Osteocyte (in vitro differentiated cells): ENCODE measurements around the gene ACP5. TPM values are rescaled to one million over a fixed set of nuclear protein-coding genes. Genes with fewer than 3 reads are reported as not detected.
A peak's percentile ranks its signal among the peaks of the same experiment; 100 is the strongest.

ENCODE experiments used
- DNase-seq: peaks from one replicate; pipeline ENCODE4 v3.0.0; 2021; ENCODE audit warnings: mixed read lengths; ENCODE audit not compliant: unreplicated experiment; ENCODE audit errors: extremely low spot score
- H3K27ac Mint-ChIP-seq: one replicate; pipeline ENCODE4 v1.8.0; 2021; ENCODE audit warnings: mild to moderate bottlenecking, mixed read lengths; ENCODE audit not compliant: unreplicated experiment
- H3K27me3 Mint-ChIP-seq: one replicate; pipeline ENCODE4 v1.8.0; 2021; ENCODE audit warnings: mixed read lengths; ENCODE audit not compliant: unreplicated experiment
- H3K36me3 Mint-ChIP-seq: one replicate; pipeline ENCODE4 v1.8.0; 2021; ENCODE audit warnings: mixed read lengths; ENCODE audit not compliant: unreplicated experiment
- H3K4me1 Mint-ChIP-seq: one replicate; pipeline ENCODE4 v1.8.0; 2021; ENCODE audit warnings: mixed read lengths; ENCODE audit not compliant: unreplicated experiment
- H3K4me3 Mint-ChIP-seq: one replicate; pipeline ENCODE4 v1.8.0; 2021; ENCODE audit warnings: mild to moderate bottlenecking, moderate library complexity, mixed read lengths; ENCODE audit not compliant: unreplicated experiment
- H3K9me3 Mint-ChIP-seq: one replicate; pipeline ENCODE4 v1.8.0; 2021; ENCODE audit warnings: mixed read lengths; ENCODE audit not compliant: unreplicated experiment
- total RNA-seq: library from RNA; stranded (reverse); gene quantifications from 2 replicates; pipeline ENCODE4 v1.2.1, GENCODE V29; 2021
- TF ChIP-seq, protein P1 (sequence below): fragments of 200-600 bp; sonication (generic); IDR thresholded peaks from 2 replicates; pipeline ENCODE4 v1.5.0; 2021; ENCODE audit warnings: antibody characterized with exemption, mild to moderate bottlenecking, moderate library complexity

Gene ACP5
- total RNA-seq, 1 donor from 2014 or later, result 1.6 TPM

DNA sequence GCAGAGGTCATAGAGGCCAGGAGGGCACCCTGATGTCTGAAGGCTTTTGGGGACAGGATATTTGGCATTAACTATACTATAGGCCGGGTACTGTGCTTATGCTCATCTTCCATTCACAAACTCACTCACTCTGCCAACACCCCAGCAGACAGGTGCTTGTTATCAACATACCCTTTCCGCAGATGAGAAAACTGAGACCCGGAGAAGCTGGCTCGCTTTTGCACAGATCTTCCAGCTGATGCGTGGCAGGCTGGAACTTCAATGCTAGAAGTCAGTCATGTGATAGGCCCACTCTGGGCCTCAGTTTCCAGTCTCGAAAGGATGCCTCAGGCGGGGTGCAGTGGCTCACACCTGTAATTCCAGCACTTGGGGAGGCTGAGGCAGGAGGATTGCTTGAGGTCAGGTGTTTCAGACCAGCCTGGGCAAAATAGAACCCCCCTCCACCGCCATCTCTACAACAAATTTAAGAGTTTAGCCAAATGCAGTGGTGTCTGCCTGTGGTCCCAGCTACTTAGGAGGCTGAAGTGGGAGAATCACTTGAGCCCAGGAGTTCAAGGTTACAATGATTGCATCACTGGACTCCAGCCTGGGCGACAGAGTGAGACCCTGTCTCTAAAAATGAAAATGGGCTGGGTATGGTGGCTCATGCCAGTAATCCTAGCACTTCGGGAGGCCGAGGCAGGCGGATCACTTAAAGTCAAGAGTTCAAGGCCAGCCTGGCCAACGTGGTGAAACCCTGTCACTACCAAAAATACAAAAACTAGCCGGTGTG lies 29.3 kb downstream of the ACP5 start:
- Mint-ChIP-seq H3K4me1 (peaks cover 3% of the 10 kb centered on the region), H3K9me3 (no peaks in the 10 kb centered on the region), H3K4me3 (no peak overlapping the region), H3K36me3 (no peaks in the 10 kb centered on the region), H3K27me3 (no peaks in the 10 kb centered on the region), H3K27ac (no peak overlapping the region)
- no peak for DNase-seq
- TF ChIP-seq, protein P1, sequence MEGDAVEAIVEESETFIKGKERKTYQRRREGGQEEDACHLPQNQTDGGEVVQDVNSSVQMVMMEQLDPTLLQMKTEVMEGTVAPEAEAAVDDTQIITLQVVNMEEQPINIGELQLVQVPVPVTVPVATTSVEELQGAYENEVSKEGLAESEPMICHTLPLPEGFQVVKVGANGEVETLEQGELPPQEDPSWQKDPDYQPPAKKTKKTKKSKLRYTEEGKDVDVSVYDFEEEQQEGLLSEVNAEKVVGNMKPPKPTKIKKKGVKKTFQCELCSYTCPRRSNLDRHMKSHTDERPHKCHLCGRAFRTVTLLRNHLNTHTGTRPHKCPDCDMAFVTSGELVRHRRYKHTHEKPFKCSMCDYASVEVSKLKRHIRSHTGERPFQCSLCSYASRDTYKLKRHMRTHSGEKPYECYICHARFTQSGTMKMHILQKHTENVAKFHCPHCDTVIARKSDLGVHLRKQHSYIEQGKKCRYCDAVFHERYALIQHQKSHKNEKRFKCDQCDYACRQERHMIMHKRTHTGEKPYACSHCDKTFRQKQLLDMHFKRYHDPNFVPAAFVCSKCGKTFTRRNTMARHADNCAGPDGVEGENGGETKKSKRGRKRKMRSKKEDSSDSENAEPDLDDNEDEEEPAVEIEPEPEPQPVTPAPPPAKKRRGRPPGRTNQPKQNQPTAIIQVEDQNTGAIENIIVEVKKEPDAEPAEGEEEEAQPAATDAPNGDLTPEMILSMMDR, result no peak

- no peaks in the 10 kb centered on the region for H3K9me3 Mint-ChIP-seq
- no peaks in the 10 kb centered on the region for H3K36me3 Mint-ChIP-seq
- H3K27me3 Mint-ChIP-seq, result no peaks in the 10 kb centered on the region
- TF ChIP-seq, protein P1, result no peak
- DNase-seq, result no peak
- H3K27ac Mint-ChIP-seq, result no peak overlapping the region
- H3K4me3 Mint-ChIP-seq, result no peak overlapping the region
- peaks cover 23% of the 10 kb centered on the region for H3K4me1 Mint-ChIP-seq
Observed at GRCh38 chr19:11541238-11541637, 36.2 kb downstream of the ACP5 start.

GRCh38 chr19:11540645-11541044 lies 36.8 kb downstream of the ACP5 start:
- no peaks in the 10 kb centered on the region for H3K27me3 Mint-ChIP-seq
- no peak overlapping the region for H3K4me3 Mint-ChIP-seq
- H3K36me3 Mint-ChIP-seq, result no peaks in the 10 kb centered on the region
- H3K9me3 Mint-ChIP-seq, result no peaks in the 10 kb centered on the region
- no peak for DNase-seq
- no peak overlapping the region for H3K27ac Mint-ChIP-seq
- H3K4me1 Mint-ChIP-seq, result peaks cover 24% of the 10 kb centered on the region
- TF ChIP-seq, protein P1, result no peak

GRCh38 chr19:11539495-11540365 lies 37.7 kb downstream of the ACP5 start:
- peaks cover 24% of the 10 kb centered on the region for H3K4me1 Mint-ChIP-seq
- H3K9me3 Mint-ChIP-seq, result no peaks in the 10 kb centered on the region
- no peaks in the 10 kb centered on the region for H3K27me3 Mint-ChIP-seq
- no peaks in the 10 kb centered on the region for H3K36me3 Mint-ChIP-seq
- no peak for DNase-seq
- TF ChIP-seq, protein P1, result no peak
- peak overlapping the region; percentile 55 for H3K4me3 Mint-ChIP-seq
- H3K27ac Mint-ChIP-seq, result peak overlapping the region; percentile 72
